Activated CD4-positive, alpha-beta T cell treated with anti-CD3 and anti-CD28 coated beads for 4 hours (primary cell): ENCODE measurements around the gene SLC7A6OS.

Source experiments
- DNase-seq, 2 donors: peaks; one replicate each; pipeline ENCODE4 v3.0.0-alpha.2; 2020

Gene SLC7A6OS

DNA sequence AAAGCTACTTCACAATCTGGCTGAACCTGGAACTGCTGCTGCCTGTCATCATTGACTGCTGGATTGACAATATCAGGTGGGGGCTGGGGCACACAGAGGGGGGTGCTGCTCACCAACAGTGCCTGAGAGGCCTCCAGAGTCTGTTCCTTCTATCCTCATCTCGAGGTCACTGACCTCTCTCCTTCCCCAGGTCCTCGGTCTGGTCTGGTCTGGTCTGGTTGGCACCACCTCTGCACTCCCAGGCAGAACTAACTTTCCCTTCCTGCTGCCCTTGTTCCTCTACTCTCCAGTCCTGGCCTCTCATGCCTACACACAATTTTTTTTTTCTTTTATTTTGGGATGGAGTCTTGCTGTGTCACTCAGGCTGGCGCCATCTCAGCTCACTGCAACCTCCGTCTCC is 61.4 kb downstream of the SLC7A6OS start:
- no peak for DNase-seq
